ENCODE results near the gene PARVA.

The PARVA gene

GRCh38 chr11:12439615-12440014, 62.2 kb downstream of the PARVA start:
- no peak overlapping the region for H3K4me3 ChIP-seq (ENCODE audit: low read depth in 1 of 5, low read length in 5 of 5)
- peaks cover 0 to 13% (median 5%) of the 10 kb centered on the region in 5 donors for H3K36me3 ChIP-seq (ENCODE audit: control insufficient read depth in 5 of 5, insufficient read depth in 5 of 5, low read length in 5 of 5)
- H3K4me1 ChIP-seq (ENCODE audit: control insufficient read depth in 5 of 5, insufficient read depth in 5 of 5, low read length in 5 of 5), result peaks cover 0 to 26% (median 14%) of the 10 kb centered on the region in 5 donors
- H3K27me3 ChIP-seq (ENCODE audit: control insufficient read depth in 5 of 5, insufficient read depth in 4 of 5, low read length in 5 of 5), result no peaks in the 10 kb centered on the region
- H3K27ac ChIP-seq (ENCODE audit: low read depth, low read length), result no peak overlapping the region
- no peak overlapping the region for H3K9ac ChIP-seq (ENCODE audit: low read length in 5 of 5)
- H3K9me3 ChIP-seq (ENCODE audit: control insufficient read depth in 5 of 5, low read length in 5 of 5), result no peaks in the 10 kb centered on the region

DNA sequence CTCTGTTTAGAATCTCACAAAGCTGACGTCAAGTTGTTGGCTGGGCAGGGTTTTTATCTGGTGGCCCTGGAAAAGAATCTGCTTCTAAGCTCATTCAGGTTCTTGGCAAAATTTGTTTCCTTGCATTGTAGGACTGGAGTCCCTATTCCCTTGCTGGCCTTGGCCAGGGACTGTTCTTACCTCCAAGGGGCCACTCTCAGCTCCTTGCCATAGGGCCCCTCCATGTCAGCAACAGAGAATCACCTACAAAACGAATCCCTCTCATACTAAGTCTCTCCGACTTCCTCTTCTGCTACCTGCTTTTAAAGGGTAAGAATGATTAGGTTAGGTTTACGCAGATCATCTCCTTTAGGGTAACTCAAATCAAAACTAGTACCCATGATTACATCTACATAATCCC, 63.2 kb downstream of the PARVA start:
- H3K4me3 ChIP-seq (ENCODE audit: low read depth in 1 of 5, low read length in 5 of 5), result no peak overlapping the region
- no peak overlapping the region for H3K9ac ChIP-seq (ENCODE audit: low read length in 5 of 5)
- peaks cover 0 to 30% (median 18%) of the 10 kb centered on the region in 5 donors for H3K4me1 ChIP-seq (ENCODE audit: control insufficient read depth in 5 of 5, insufficient read depth in 5 of 5, low read length in 5 of 5)
- H3K27ac ChIP-seq (ENCODE audit: low read depth, low read length), result no peak overlapping the region
- H3K36me3 ChIP-seq (ENCODE audit: control insufficient read depth in 5 of 5, insufficient read depth in 5 of 5, low read length in 5 of 5), result peaks cover 0 to 13% (median 5%) of the 10 kb centered on the region in 5 donors
- H3K9me3 ChIP-seq (ENCODE audit: control insufficient read depth in 5 of 5, low read length in 5 of 5), result no peaks in the 10 kb centered on the region
- no peaks in the 10 kb centered on the region for H3K27me3 ChIP-seq (ENCODE audit: control insufficient read depth in 5 of 5, insufficient read depth in 4 of 5, low read length in 5 of 5)

- H3K27me3 ChIP-seq (ENCODE audit: control insufficient read depth in 5 of 5, insufficient read depth in 4 of 5, low read length in 5 of 5), result no peaks in the 10 kb centered on the region
- H3K27ac ChIP-seq (ENCODE audit: low read depth, low read length), result no peak overlapping the region
- no peak overlapping the region for H3K9ac ChIP-seq (ENCODE audit: low read length in 5 of 5)
- H3K4me1 ChIP-seq (ENCODE audit: control insufficient read depth in 5 of 5, insufficient read depth in 5 of 5, low read length in 5 of 5), result peaks cover 0 to 26% (median 18%) of the 10 kb centered on the region in 5 donors
- H3K36me3 ChIP-seq (ENCODE audit: control insufficient read depth in 5 of 5, insufficient read depth in 5 of 5, low read length in 5 of 5), result peaks cover 0 to 13% (median 5%) of the 10 kb centered on the region in 5 donors
- H3K4me3 ChIP-seq (ENCODE audit: low read depth in 1 of 5, low read length in 5 of 5), result no peak overlapping the region
- no peaks in the 10 kb centered on the region for H3K9me3 ChIP-seq (ENCODE audit: control insufficient read depth in 5 of 5, low read length in 5 of 5)
Measured at GRCh38 chr11:12441231-12441861, 64.0 kb downstream of the PARVA start.

GRCh38 chr11:12444601-12445000, 67.2 kb downstream of the PARVA start:
- Histone ChIP-seq H3K27me3 (ENCODE audit: control insufficient read depth in 5 of 5, insufficient read depth in 4 of 5, low read length in 5 of 5) (no peaks in the 10 kb centered on the region), H3K27ac (ENCODE audit: low read depth, low read length) (no peak overlapping the region), H3K36me3 (ENCODE audit: control insufficient read depth in 5 of 5, insufficient read depth in 5 of 5, low read length in 5 of 5) (peaks cover 0 to 8% (median 5%) of the 10 kb centered on the region in 5 donors), H3K9me3 (ENCODE audit: control insufficient read depth in 5 of 5, low read length in 5 of 5) (no peaks in the 10 kb centered on the region), H3K4me3 (ENCODE audit: low read depth in 1 of 5, low read length in 5 of 5) (no peak overlapping the region), H3K4me1 (ENCODE audit: control insufficient read depth in 5 of 5, insufficient read depth in 5 of 5, low read length in 5 of 5) (peaks cover 0 to 14% (median 6%) of the 10 kb centered on the region in 5 donors), H3K9ac (ENCODE audit: low read length in 5 of 5) (no peak overlapping the region)

DNA sequence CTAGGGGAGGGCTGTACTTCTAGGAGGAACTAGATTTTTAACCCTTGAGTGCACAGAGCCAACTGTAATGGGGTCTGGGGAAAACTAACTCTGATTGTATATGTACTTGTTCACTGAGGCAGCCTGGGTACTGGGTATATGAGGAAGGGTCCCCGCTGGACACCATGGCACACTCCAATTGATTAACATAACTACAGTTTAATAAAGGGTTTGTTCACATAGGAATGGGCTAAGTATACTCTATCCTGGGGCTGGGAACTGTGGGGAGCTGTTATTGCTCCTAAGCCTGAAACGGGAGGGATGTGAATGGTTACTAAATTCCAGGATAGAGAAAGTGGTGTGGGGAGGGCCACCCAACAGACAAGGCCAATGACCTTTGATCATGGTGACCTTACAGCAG, 67.6 kb downstream of the PARVA start:
- no peak overlapping the region for H3K27ac ChIP-seq (ENCODE audit: low read depth, low read length)
- peaks cover 0 to 8% (median 5%) of the 10 kb centered on the region in 5 donors for H3K36me3 ChIP-seq (ENCODE audit: control insufficient read depth in 5 of 5, insufficient read depth in 5 of 5, low read length in 5 of 5)
- H3K4me1 ChIP-seq (ENCODE audit: control insufficient read depth in 5 of 5, insufficient read depth in 5 of 5, low read length in 5 of 5), result peaks cover 0 to 14% (median 6%) of the 10 kb centered on the region in 5 donors
- no peaks in the 10 kb centered on the region for H3K27me3 ChIP-seq (ENCODE audit: control insufficient read depth in 5 of 5, insufficient read depth in 4 of 5, low read length in 5 of 5)
- no peaks in the 10 kb centered on the region for H3K9me3 ChIP-seq (ENCODE audit: control insufficient read depth in 5 of 5, low read length in 5 of 5)
- H3K9ac ChIP-seq (ENCODE audit: low read length in 5 of 5), result no peak overlapping the region
- H3K4me3 ChIP-seq (ENCODE audit: low read depth in 1 of 5, low read length in 5 of 5), result no peak overlapping the region

GRCh38 chr11:12446863-12447262, 69.5 kb downstream of the PARVA start:
- H3K4me1 ChIP-seq (ENCODE audit: control insufficient read depth in 5 of 5, insufficient read depth in 5 of 5, low read length in 5 of 5), result peaks cover 0 to 12% (median 6%) of the 10 kb centered on the region in 5 donors
- no peak overlapping the region for H3K9ac ChIP-seq (ENCODE audit: low read length in 5 of 5)
- no peak overlapping the region for H3K27ac ChIP-seq (ENCODE audit: low read depth, low read length)
- no peaks in the 10 kb centered on the region for H3K27me3 ChIP-seq (ENCODE audit: control insufficient read depth in 5 of 5, insufficient read depth in 4 of 5, low read length in 5 of 5)
- peaks cover 0 to 8% (median 5%) of the 10 kb centered on the region in 5 donors for H3K36me3 ChIP-seq (ENCODE audit: control insufficient read depth in 5 of 5, insufficient read depth in 5 of 5, low read length in 5 of 5)
- H3K4me3 ChIP-seq (ENCODE audit: low read depth in 1 of 5, low read length in 5 of 5), result no peak overlapping the region
- no peaks in the 10 kb centered on the region for H3K9me3 ChIP-seq (ENCODE audit: control insufficient read depth in 5 of 5, low read length in 5 of 5)

DNA sequence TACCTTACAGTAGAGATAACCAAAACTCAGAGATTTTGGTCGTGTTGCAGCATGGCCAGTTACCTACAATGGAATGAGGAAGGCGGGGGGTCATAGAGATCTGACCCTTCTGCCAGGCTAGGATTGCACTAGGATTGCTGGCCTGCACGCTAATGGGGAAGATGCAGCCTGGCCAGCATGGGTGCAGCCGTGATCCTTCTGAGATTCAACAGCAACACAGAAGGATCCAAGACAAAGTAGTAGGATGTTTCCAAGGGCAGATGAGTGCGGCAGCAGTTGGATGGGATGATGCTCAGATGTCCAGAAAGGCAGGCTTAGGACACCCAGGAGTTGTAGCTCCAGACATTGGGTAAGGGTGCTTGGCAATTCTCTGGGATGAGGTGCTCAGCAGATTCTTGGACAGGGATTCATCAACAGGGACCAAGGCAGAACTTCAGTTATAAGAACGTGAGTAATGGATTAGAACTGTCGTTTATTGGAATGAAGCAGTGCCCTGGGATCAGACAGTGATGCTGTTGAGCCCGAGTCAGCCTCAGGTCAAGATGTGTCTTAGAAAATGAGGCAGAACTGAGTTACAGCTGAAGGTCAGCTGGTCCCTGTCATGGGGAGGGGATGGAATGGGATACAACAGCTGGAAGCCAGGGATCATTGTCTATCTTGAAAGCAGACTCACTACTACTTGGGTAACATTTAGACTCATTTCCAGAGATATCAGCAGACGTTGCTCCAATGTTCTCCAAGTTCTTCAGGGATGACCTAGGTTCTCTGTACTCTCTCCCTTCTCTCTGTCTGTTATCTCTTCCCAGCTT, 71.0 kb downstream of the PARVA start:
- no peaks in the 10 kb centered on the region for H3K27me3 ChIP-seq (ENCODE audit: control insufficient read depth in 5 of 5, insufficient read depth in 4 of 5, low read length in 5 of 5)
- H3K9me3 ChIP-seq (ENCODE audit: control insufficient read depth in 5 of 5, low read length in 5 of 5), result no peaks in the 10 kb centered on the region
- peaks cover 0 to 11% (median 6%) of the 10 kb centered on the region in 5 donors for H3K4me1 ChIP-seq (ENCODE audit: control insufficient read depth in 5 of 5, insufficient read depth in 5 of 5, low read length in 5 of 5)
- no peak overlapping the region for H3K9ac ChIP-seq (ENCODE audit: low read length in 5 of 5)
- H3K36me3 ChIP-seq (ENCODE audit: control insufficient read depth in 5 of 5, insufficient read depth in 5 of 5, low read length in 5 of 5), result peaks cover 0 to 8% (median 5%) of the 10 kb centered on the region in 5 donors
- no peak overlapping the region for H3K4me3 ChIP-seq (ENCODE audit: low read depth in 1 of 5, low read length in 5 of 5)
- H3K27ac ChIP-seq (ENCODE audit: low read depth, low read length), result no peak overlapping the region

DNA sequence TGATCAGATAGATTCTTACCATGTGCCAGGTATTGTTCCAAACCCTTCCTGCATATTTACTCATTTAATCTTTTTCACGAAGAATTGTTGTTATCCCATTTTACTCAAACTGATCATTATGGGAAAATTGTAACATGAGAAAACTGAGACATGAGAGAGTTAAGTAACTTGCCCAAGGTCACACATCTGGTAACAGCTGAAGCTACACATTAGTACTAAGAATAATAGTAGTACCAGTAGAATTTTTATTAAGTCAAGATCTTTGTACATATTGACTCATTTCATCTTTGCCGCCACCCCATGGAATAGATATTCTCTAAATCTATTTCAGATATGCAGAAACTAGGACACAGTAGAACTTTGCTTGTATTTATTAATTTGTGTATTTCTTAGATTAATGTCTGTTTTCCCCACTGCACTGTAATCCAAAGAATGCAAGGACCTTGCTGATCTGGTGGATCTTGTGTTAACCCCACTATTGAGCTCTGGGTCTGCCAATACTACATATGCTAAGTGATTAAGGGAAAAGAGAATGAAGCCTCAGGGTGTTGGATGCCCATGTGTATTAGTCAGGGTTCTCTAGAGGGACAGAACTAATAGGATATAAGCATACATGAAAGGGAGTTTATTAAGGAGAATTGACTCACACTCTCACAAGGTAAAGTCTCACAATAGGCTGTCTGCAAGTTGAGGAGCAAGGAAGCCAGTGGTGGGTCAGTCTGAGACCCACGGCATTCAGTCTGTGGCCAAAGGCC, 72.8 kb downstream of the PARVA start:
- Histone ChIP-seq H3K4me3 (ENCODE audit: low read depth in 1 of 5, low read length in 5 of 5) (no peak overlapping the region), H3K9me3 (ENCODE audit: control insufficient read depth in 5 of 5, low read length in 5 of 5) (no peaks in the 10 kb centered on the region), H3K27me3 (ENCODE audit: control insufficient read depth in 5 of 5, insufficient read depth in 4 of 5, low read length in 5 of 5) (no peaks in the 10 kb centered on the region), H3K36me3 (ENCODE audit: control insufficient read depth in 5 of 5, insufficient read depth in 5 of 5, low read length in 5 of 5) (no peaks in the 10 kb centered on the region), H3K4me1 (ENCODE audit: control insufficient read depth in 5 of 5, insufficient read depth in 5 of 5, low read length in 5 of 5) (peaks cover 0 to 11% (median 7%) of the 10 kb centered on the region in 5 donors), H3K9ac (ENCODE audit: low read length in 5 of 5) (no peak overlapping the region), H3K27ac (ENCODE audit: low read depth, low read length) (no peak overlapping the region)

- Histone ChIP-seq H3K27ac (ENCODE audit: low read depth, low read length) (no peak overlapping the region), H3K9me3 (ENCODE audit: control insufficient read depth in 5 of 5, low read length in 5 of 5) (no peaks in the 10 kb centered on the region), H3K4me1 (ENCODE audit: control insufficient read depth in 5 of 5, insufficient read depth in 5 of 5, low read length in 5 of 5) (peaks cover 3 to 15% (median 11%) of the 10 kb centered on the region in 5 donors), H3K4me3 (ENCODE audit: low read depth in 1 of 5, low read length in 5 of 5) (no peak overlapping the region), H3K36me3 (ENCODE audit: control insufficient read depth in 5 of 5, insufficient read depth in 5 of 5, low read length in 5 of 5) (no peaks in the 10 kb centered on the region), H3K9ac (ENCODE audit: low read length in 5 of 5) (no peak overlapping the region), H3K27me3 (ENCODE audit: control insufficient read depth in 5 of 5, insufficient read depth in 4 of 5, low read length in 5 of 5) (no peaks in the 10 kb centered on the region)
Measured at GRCh38 chr11:12451179-12451814, 73.9 kb downstream of the PARVA start.

Measured in subcutaneous abdominal adipose tissue (tissue), 5 donors.